OCI-LY1 (cell line): ENCODE measurements around the gene CUL2.

Source experiments
- CTCF ChIP-seq: fragments of 200-600 bp; sonication (generic), shearing (Covaris generic); IDR thresholded peaks from 2 replicates; pipeline ENCODE4 v1.5.1; 2017; ENCODE audit warnings: mild to moderate bottlenecking, antibody characterized with exemption, low read length, moderate library complexity, mixed read lengths
- EZH2 ChIP-seq: fragments of 200-600 bp; sonication (generic), shearing (Covaris generic); IDR thresholded peaks from 2 replicates; pipeline ENCODE4 v1.8.0; 2017; ENCODE audit warnings: borderline replicate concordance, mixed run types, mild to moderate bottlenecking, antibody characterized with exemption, low read length, moderate library complexity, mixed read lengths

GRCh38 chr10:34988397-34989067, 101.6 kb downstream of the CUL2 start:
- TF ChIP-seq EZH2 (no peak), CTCF (no peak)
